GM18909 (cell line): Measurements from ENCODE around the gene RNF220.

Source experiments
- ATAC-seq: cut with Tn5 transposase; IDR thresholded peaks from one replicate; pipeline ENCODE4 v1.9.1; 2021; ENCODE audit warnings: mild to moderate bottlenecking; ENCODE audit not compliant: unreplicated experiment, poor library complexity

The RNF220 gene

DNA sequence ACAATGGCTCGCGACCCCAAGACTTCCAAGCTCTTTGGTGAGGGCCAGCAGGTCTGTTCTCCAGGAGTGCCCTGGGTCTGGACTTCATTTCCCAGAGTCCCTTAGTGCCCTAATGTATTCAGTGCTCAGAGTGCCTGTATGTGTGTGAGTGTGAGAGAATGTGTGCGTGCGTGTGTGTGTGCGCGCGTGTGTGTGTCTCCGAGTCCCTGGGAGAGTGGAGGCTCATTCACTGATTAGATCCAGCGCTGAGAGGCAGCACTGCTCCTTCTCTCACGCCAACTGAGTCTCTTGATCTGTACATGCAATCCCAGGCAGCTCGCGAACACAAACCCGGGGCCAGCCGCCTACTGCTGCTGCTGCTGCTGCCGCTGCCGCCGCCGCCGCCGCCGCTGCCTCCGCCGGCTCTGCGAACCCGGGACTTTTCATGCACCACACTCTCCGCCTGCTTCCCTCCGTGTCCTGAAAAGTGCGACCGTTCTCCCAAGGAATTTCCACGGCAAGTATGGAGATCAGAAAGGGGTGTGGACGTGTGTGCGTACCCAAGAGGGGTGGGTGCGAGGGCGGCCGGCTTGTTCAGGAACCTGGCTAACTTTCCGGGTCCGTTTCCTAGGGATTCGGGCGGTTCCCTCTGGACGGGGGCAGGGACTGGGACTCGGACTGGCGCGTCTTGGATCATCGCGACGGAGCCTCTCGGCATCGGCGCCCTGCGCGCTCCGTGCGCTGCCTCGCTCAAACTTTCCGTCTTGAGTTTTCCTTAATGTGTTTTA, at the start of gene RNF220:
TSS of gene RNF220 (plus strand) at position 225 of the 767 bp plus-strand sequence.
- no peak for ATAC-seq

DNA sequence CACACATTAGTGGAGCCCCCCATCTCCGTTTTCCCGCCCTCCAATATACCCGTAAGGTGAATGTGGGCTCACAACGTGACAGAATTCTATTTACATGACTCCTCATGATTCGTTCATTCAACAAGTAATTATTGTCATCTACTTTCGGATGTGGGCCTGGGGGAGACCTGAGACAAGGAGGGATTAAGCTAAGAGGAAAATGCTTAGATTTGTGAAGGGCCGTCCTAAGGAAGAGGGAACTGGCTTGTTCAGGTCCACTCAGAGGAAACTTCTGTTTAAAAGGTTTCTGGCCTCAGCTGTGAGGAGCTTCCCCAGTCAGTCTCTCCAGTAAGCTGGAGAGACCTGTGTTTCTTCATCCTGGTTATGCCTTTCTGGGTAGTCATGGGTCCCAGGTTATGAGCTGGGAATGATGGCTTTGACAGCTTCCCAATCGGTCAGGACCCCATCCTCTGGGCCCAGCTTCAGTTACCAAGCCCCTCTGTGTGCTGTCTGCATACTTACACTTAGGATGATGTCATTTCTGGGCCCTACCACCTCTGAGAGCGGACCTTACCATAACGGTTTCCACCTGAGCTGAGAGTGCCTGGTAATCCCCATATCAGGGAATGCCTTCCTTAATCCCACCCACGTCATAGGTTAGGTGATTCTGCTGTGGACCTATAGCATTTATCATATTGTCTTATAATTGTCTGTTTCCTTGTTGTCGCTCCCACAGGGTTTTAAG, 49.3 kb upstream of the RNF220 start:
- ATAC-seq: no peak

DNA sequence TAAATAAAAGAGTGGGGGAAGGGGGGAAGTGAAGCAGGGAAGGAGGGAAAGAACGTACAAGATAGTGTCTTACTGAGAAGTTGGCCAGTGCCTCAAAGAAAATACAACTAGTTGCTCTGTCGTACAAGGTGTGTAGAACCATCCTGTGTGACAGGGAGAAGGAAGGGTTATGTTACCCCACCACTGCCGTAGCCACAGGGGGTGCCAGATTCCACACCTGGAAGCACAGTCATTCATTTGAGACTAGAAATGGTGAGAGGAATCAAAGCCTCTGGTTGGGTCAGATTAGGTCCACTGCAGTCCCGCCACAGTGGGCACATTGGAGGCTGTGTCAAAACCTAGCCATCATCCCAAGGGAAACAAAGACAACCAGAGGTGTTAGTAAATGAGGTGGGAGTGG, 47.3 kb upstream of the RNF220 start:
- ATAC-seq: no peak

DNA sequence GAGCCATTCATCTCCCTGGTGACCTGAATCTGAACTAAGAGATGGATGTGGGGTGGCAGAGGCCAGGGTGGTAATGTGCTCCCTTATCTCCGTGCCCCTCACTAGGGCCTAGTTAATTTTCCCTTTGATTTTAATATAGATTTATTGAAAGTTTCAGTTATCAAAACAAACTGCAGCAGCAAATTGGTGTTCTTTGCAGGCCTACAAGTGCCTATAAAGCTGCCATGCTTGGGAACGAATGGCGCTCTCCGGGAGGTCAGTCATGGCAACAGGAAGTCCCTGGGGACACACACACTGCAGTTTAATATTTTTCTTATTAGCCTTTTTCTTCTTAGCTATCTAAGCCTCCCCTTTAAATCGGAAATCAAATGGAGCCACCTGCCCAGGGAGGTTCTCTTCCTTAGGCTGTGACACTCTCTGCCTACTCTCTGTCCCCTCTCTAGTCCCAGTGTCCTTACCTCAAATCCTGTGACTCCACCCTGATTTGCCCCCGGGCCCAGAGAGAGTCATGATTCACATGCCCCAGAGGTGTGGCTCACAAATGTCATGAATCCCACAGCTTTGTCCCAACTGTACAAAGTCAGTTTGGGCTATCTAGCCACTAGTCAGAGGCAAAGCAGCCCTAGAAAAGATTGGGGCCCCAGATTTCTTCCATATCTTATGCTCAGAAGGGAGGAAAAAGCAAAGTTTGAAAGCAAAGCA, 45.7 kb upstream of the RNF220 start:
- no peak for ATAC-seq

DNA sequence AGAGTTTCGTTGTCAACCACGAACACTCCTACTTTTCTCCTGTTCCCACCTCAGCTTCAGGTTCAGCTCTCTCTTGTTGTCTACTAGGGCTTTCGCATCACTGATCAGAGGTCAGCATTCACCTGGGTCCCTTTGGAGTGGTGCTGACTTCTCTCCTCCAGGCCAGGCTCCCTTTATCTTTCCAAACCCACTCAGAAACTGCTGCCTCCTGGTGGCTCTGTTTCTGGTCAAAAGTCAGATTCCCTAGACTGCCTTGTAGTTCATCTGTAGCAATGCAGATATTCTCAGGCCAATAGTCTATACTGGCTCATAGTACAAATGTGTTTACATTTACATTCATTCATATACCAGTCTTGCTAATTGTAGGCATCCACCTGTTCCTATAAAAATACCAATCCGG, 43.6 kb upstream of the RNF220 start:
- ATAC-seq: no peak

DNA sequence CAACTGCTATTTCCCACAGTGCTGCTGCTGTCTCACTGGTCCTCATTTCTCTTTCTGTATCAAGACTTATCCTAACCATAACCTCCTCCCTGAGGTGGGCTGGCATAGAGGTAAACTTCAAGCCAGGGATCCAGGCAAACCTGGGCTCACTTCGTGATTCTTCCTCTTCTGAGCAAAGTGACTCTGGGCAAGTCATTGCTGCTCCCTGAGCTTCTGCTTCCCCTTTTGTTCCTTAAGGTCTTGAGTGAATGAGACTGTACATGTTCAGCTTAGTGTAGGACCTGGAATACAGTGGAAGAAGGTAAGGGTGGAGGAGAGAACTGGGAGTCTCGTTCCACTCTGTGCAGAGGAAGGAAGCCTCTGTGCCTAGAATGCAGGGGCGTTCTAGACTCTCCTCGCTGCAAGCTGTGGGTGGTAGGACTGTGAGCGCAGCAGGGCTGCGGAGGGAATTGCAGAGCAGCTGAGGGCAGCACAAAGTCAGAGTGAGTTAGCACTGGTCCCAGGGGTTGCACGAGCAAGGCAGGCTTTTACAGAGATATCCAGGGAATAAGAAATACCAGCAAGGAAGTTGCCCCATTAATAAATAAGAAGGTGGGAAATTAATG, 38.6 kb upstream of the RNF220 start:
- ATAC-seq: no peak

DNA sequence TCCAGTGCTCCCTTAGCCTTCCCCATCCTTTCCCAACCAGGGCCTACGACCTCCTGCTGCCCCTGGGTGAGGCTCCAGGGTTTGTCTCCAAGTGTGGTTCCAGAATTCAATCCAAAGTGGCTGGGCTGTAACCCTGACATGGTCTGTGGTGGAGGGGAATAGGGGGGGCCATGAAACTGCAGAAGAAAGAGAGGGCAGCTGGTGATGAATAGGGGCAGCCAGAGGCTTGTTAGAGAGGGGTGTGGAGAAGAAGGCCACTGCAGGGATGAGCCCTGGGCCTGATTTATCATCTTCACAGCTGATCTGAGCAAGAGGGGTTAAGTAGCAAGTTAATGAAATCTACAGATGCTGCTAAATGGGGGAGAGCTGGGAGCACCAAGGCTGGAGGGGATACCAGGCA, 37.1 kb upstream of the RNF220 start:
- no peak for ATAC-seq

DNA sequence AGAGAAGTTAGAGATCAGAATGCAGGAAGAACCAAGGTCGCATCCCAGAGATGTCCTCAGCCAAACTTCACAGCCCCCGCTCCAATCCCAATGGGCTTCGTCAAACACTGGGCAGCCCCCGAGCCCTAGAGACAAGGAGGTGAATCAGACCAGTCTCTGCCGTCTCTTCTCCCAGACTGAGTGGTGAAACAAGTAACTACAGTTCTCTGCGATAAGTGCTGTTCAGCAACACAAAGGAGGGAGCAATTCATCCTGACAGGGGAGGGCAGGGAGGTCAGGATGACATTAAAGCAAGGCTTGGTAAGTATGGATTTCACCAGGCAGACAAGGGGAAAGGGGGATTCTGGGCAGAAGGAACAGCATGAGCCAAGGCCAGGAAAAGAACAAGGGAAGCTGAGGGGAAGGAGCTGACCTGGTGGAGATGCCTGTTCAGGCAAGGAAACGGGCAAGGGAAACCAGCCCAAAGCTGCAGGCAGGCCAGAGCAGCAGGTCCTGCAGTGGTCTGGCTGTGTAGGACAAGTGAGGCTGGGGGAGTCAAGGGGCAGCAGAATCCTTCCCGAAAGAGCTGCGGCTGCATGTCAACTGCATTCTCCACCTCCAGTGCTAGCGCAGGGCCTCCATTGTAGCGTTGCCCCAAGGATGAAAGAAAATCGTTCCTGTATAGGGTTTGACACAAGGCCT, 36.4 kb upstream of the RNF220 start:
- no peak for ATAC-seq

DNA sequence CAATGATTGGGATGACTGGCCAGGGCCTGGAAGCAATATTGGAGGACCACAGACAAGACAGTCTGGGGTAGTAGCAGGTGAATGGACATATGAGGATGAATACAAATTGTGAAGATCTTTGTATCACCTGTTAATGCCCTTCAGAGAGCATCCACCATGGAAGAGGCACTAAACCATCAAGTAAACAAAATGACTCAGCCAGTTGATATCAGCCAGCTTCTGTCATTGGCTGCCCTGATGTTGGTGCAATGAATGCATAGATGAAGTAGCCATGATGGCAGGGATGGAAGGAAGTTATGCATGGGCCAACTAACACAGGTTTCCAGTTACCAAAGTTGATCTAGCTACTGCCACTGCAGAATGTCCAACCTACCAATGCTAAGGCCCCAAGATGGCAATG, 33.8 kb upstream of the RNF220 start:
- ATAC-seq: no peak

DNA sequence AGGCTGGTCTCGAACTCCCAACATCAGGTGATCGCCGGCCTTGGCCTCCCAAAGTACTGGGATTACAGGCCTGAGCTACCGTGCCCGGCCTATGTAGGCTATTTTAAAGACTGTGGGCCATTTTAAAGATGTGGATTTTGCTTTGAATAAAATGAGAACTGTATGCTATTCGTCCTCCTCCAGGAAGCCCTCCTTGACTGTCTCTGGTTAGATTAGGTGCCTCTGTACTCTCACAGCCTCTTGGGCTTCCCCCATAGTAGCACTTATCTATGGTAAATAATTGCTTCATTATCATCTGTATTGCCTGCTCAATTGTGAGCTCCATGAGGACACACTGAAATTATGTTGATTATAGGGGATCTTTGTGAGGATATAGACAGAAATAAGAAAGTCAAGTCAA, 29.5 kb upstream of the RNF220 start:
- no peak for ATAC-seq

DNA sequence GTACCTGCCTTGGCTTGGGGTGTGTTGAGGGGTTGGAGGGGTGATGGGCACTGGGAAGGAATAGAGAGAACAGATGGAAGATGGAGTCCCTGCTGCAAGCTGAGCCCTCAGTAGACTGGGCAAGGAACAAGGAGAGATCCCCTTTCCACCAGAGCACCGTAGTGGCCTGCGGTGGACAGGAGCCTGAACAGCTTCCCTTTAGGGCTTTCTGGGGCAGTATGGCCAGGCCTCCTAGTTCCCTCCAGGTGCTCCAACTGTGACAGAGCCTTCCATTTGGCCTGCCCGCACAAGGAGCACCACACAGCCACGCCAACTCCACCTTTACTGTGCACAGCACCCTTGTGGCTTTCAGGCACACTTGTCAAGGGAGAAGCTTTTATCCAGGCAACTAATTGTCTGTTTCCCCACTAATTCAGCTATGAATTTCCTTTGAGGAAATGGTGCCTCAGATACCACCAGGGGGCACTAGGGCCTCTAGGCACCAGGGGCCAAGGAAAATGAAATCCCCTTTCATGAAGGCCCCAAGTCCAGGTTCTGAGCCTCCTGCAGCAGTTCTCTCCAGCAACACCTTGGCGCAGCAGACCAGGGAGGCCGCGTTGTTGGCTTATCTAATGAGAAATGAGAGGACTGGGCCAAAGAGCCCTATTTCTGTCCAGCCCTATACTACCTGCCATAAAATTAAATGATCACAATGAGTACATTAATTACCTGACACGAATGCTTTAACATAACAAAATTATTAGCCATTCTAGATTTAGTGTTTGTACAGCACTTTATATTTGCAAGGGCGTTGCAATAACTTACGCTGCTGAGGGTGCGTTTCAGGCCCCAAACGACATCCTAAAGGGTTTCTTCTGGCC, 26.9 kb upstream of the RNF220 start:
- ATAC-seq: no peak

DNA sequence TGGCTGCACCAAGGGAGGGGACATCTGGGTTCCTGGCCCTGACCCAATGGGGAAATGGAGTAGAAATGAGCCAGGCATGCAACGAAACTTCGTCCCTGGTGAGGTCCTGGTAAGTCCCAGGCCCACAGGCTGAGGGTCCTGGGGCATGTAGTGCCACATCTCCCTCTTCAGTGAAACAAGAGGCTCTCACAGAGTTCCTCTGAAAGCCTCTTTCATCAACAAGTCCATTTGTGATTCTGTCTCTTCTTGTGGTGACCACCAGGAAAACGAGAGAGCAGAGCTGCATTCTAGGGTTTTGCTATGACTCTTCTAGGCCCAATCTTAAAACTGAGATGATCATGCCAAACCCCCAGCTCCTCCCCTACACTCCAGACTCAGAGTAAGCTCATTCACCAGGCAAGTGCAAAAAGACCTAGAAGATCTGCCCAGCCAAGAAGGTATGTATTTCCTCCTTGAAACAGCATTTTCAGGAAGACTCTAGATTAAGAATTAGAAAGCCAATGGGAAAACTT, 24.3 kb upstream of the RNF220 start:
- ATAC-seq: no peak

DNA sequence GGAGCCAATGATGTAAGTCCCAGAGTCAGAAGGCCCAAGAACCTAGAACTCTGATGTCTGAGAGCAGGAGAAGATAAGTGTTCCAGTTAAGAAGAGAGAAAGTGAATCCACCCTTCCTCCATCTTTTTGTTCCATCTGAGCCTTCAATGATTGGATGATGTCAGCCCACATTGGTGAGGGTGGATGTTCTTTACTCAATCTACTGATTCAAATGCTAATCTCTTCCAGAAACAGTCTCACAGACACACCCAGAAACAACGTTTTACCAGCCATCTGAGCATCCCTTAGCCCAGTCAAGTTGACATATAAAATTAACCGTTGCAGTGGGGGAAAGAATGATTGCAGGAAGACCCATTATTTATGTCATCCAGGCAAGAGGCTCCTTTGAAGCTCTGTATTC, 16.5 kb upstream of the RNF220 start:
- no peak for ATAC-seq

DNA sequence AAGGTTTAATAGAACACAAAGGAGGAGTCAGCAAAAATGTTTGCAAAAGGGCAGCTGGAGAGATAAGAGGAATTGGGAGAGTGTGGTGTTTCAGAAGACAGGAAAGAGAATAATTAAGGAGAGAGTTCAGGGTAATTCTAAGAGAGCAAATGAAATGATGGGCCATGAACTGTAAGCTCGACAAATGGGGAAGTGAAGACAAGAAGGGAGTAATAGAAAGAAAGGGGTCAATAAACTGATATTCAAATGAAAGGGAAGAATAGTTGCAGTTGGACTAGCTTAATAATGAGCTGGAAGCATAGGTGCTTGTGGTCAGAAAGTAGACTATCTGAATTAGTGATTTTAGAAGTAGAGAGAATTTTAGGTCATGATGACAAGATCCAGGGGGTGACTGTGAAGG, 15.6 kb upstream of the RNF220 start:
- no peak for ATAC-seq

DNA sequence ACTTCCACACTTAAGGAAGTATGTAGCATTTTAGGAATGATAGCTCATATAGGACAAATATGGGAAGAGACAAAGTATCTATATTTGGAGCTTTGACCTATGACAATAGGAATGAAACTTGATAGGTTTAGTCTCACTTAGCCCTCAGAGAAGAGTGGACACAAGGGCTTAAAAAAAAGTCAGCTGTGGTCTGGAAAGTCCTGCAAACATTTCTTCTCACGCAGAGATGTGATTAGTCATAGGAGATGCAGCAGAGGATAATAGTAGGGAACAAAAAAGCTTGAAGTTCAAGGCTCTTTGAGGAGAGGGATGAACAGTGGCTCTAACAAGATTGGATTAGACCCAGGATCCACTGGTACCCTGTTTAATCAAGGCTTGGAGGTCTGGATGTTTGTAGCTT, 14.8 kb upstream of the RNF220 start:
- ATAC-seq: no peak

DNA sequence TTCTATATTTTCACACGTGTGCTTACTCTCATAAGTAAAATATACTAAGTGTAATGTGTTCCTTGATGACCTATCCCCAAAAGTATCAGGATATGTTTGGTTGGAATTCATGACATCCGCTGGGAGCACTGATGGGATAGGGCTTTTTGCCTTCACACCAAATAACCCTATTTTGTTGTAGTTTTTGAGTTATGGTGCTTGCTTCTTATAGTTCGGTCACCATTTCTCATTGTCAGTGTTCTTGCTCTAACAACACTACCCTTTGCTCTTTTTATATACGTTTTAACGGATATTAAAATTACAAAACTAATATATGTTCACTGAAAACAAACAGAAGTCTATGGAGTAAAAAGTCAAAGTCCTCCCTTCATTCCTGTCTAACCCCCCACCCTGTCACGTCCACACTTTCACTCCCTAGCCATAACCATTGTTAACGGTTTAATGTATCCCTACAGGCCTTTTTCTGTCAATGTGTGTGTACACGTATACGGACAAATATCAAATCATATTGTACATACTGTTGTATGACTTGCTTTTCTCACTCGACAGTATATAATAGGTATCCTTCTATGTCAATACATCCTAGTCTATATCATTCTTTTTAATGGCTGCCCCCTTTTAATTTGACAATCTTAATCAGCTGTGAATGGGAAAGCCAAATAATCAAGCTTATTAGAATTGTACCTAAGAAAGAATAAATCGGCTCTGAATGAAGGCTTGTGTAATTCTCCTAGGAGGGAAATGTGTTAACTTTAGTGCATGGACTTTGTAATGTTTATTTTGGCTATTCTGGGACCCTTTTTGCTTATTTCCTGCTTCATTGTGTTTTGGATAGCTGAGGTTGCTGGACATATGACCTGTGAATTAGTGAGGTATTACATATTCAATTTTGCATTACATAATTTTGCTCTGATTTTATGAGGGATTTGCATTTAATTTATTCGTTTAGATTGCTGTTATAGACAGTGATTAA, 3.5 kb upstream of the RNF220 start:
- no peak for ATAC-seq

DNA sequence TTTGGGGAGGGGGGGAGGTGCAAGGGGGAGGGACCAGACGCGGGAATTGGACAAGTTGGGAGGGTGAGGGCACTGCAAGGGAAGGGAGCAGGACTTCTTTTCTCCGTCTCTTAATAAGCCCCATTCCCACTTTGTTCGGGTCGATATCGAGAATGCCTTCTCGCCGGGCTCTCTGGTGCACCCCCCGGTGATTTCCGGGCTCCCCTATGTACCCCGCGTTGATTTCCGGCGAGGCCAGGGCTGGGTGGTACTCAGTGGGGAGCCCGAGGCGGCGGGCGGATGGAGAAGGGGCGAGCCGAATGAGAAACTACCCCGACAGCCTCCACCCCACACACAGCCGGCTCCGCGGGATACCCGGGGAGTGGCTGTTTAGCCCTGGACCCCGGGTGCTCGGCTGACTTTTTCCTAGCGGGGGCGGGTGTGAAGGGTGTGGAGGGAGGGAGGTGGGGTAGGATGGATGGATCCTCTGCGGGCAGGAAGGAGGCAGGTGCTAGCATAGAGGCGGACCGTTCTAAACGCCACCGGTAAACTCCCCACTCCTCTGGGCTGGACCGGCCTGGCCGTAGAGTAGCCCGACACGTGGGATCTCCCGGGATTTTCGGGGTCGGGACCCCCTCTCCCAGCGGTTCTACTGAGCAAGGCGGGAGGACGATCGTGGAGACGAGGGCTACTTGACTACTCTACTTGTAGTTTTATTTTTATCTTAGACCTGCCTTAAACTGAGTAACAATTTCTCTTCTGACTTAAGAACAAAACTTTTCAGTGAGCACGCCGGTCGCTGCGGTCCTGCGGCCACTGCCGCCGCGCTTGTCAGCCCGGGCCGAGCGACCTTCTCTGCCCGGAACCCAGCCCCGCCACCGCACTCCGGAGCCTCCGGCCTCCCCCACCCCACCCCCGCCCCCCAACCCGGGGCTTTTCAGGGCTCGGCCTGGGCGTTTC, 1.0 kb downstream of the RNF220 start:
- no peak for ATAC-seq
